Effector memory CD4-positive, alpha-beta T cell (primary cell): Measurements from ENCODE around the gene NDUFS2.
A peak's percentile ranks its signal among the peaks of the same experiment; 100 is the strongest.

ENCODE experiments used
- DNase-seq, 3 donors: peaks; one replicate each; pipeline ENCODE4 v3.0.0-alpha.2; 2020
- H3K27ac ChIP-seq: 2 replicates; pipeline ENCODE4 v1.7.0; 2013; ENCODE audit warnings: mild to moderate bottlenecking, low read length, moderate library complexity; ENCODE audit not compliant: insufficient read depth, poor library complexity, severe bottlenecking
- H3K27me3 ChIP-seq: replicated peaks from 2 replicates; pipeline ENCODE4 v1.7.0; 2013; ENCODE audit warnings: mild to moderate bottlenecking, low read length; ENCODE audit not compliant: insufficient read depth, control insufficient read depth, poor library complexity, severe bottlenecking
- H3K36me3 ChIP-seq: 2 replicates; pipeline ENCODE4 v1.7.0; 2013; ENCODE audit warnings: mild to moderate bottlenecking, low read length, moderate library complexity; ENCODE audit not compliant: control insufficient read depth, insufficient read depth
- H3K4me1 ChIP-seq: 2 replicates; pipeline ENCODE4 v1.7.0; 2013; ENCODE audit warnings: low read length, mild to moderate bottlenecking; ENCODE audit not compliant: control insufficient read depth, insufficient read depth, poor library complexity, severe bottlenecking
- H3K4me3 ChIP-seq: 2 replicates; pipeline ENCODE4 v1.7.0; 2013; ENCODE audit warnings: low read length, low read depth, mild to moderate bottlenecking; ENCODE audit not compliant: insufficient read depth, poor library complexity, severe bottlenecking
- H3K9me3 ChIP-seq: 2 replicates; pipeline ENCODE4 v1.7.0; 2013; ENCODE audit warnings: mild to moderate bottlenecking, low read length, moderate library complexity; ENCODE audit not compliant: control insufficient read depth

Gene NDUFS2

GRCh38 chr1:161200992-161201835 lies 953 bp upstream of the NDUFS2 start:
- H3K4me3 ChIP-seq = peak overlapping the region; percentile 92
- H3K27ac ChIP-seq = peak overlapping the region; percentile 90
- H3K36me3 ChIP-seq = peaks cover 6% of the 10 kb centered on the region
- H3K27me3 ChIP-seq = no peaks in the 10 kb centered on the region
- no peaks in the 10 kb centered on the region for H3K9me3 ChIP-seq
- DNase-seq = no peak
- peaks cover 36% of the 10 kb centered on the region for H3K4me1 ChIP-seq

GRCh38 chr1:161206411-161207140 lies 4.4 kb downstream of the NDUFS2 start:
- DNase-seq = no peak
- H3K36me3 ChIP-seq = peaks cover 51% of the 10 kb centered on the region
- no peaks in the 10 kb centered on the region for H3K27me3 ChIP-seq
- H3K4me1 ChIP-seq = peaks cover 20% of the 10 kb centered on the region
- no peaks in the 10 kb centered on the region for H3K9me3 ChIP-seq
- no peak overlapping the region for H3K4me3 ChIP-seq
- H3K27ac ChIP-seq = no peak overlapping the region

DNA sequence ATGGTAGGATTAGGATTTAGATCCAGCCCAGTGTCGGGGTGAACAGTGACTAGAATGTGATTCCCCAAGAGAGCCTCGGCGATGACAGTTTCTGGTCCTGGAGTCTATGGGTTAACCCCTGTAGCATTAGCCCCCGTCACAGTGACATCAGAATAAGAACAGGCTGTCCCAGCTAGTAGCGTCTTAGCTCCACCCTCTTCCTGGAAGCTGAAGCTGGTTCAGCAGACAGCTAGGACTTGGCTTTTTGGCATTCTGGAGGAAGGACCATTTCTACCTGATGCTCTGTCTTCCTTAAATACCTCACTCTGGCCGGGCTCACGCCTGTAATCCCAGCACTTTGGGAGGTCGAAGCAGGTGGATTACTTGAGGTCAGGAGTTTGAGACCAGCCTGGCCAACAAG lies 5.0 kb downstream of the NDUFS2 start:
- peaks cover 57% of the 10 kb centered on the region for H3K36me3 ChIP-seq
- H3K9me3 ChIP-seq = no peaks in the 10 kb centered on the region
- H3K27me3 ChIP-seq = no peaks in the 10 kb centered on the region
- H3K27ac ChIP-seq = no peak overlapping the region
- DNase-seq = no peak
- peaks cover 15% of the 10 kb centered on the region for H3K4me1 ChIP-seq
- no peak overlapping the region for H3K4me3 ChIP-seq

GRCh38 chr1:161209790-161210409 lies 7.7 kb downstream of the NDUFS2 start:
- no peaks in the 10 kb centered on the region for H3K9me3 ChIP-seq
- DNase-seq = peak; percentile 34 to 55 (median 39)
- peaks cover 73% of the 10 kb centered on the region for H3K36me3 ChIP-seq
- no peaks in the 10 kb centered on the region for H3K27me3 ChIP-seq
- no peaks in the 10 kb centered on the region for H3K4me1 ChIP-seq
- H3K27ac ChIP-seq = no peak overlapping the region
- no peak overlapping the region for H3K4me3 ChIP-seq

GRCh38 chr1:161214369-161214768 lies 12.2 kb downstream of the NDUFS2 start:
- H3K4me3 ChIP-seq = no peak overlapping the region
- no peak for DNase-seq
- no peaks in the 10 kb centered on the region for H3K27me3 ChIP-seq
- H3K36me3 ChIP-seq = peaks cover 50% of the 10 kb centered on the region
- peaks cover 3% of the 10 kb centered on the region for H3K4me1 ChIP-seq
- no peaks in the 10 kb centered on the region for H3K9me3 ChIP-seq
- H3K27ac ChIP-seq = no peak overlapping the region

- no peak within 1 kb of the TSS for H3K27ac ChIP-seq
- no peak for DNase-seq
- peaks cover 43% of the 10 kb centered on the region for H3K36me3 ChIP-seq
- no peaks in the 10 kb centered on the region for H3K27me3 ChIP-seq
- H3K4me3 ChIP-seq = no peak within 1 kb of the TSS
- no peaks in the 10 kb centered on the region for H3K9me3 ChIP-seq
- H3K4me1 ChIP-seq = peaks cover 3% of the 10 kb centered on the region
Measured at GRCh38 chr1:161215076-161215475, 12.9 kb downstream of the NDUFS2 start, which contains the start of gene FCER1G. FCER1G (plus strand) TSS chr1:161215295; CDS start chr1:161215322, 27 bp downstream.

- H3K27me3 ChIP-seq = no peaks in the 10 kb centered on the region
- H3K27ac ChIP-seq = no peak overlapping the region
- no peaks in the 10 kb centered on the region for H3K9me3 ChIP-seq
- no peak overlapping the region for H3K4me3 ChIP-seq
- peaks cover 23% of the 10 kb centered on the region for H3K36me3 ChIP-seq
- peaks cover 3% of the 10 kb centered on the region for H3K4me1 ChIP-seq
- no peak for DNase-seq
Measured at GRCh38 chr1:161216945-161217712, 15.0 kb downstream of the NDUFS2 start.

GRCh38 chr1:161217831-161218230 lies 15.7 kb downstream of the NDUFS2 start:
- no peak overlapping the region for H3K4me3 ChIP-seq
- H3K9me3 ChIP-seq = no peaks in the 10 kb centered on the region

GRCh38 chr1:161218301-161219077 lies 16.3 kb downstream of the NDUFS2 start:
- H3K27me3 ChIP-seq = no peaks in the 10 kb centered on the region
- no peak overlapping the region for H3K4me3 ChIP-seq
- no peak overlapping the region for H3K27ac ChIP-seq
- H3K36me3 ChIP-seq = peaks cover 10% of the 10 kb centered on the region
- H3K4me1 ChIP-seq = peaks cover 3% of the 10 kb centered on the region
- H3K9me3 ChIP-seq = no peaks in the 10 kb centered on the region
- DNase-seq = no peak

More at GRCh38 chr1:161217831-161218230, 15.7 kb downstream of the NDUFS2 start:
- Histone ChIP-seq H3K4me1 (peaks cover 3% of the 10 kb centered on the region), H3K36me3 (peaks cover 17% of the 10 kb centered on the region), H3K27me3 (no peaks in the 10 kb centered on the region), H3K27ac (no peak overlapping the region)
- DNase-seq = no peak
